HG03469 (cell line): ENCODE data around the gene KATNB1.
"Not testable (repeated sequence)": the region's sequence is repeated elsewhere in the genome, so short reads cannot be mapped to it uniquely, and the experiment has no call there.

Source experiments
- ATAC-seq: cut with Tn5 transposase; IDR thresholded peaks from one replicate; pipeline ENCODE4 v1.9.1; 2021; ENCODE audit warnings: mild to moderate bottlenecking, moderate library complexity, moderate number of reproducible peaks; ENCODE audit not compliant: unreplicated experiment

Gene KATNB1

GRCh38 chr16:57700781-57701551 lies 34.6 kb upstream of the KATNB1 start:
- ATAC-seq: no peak

- ATAC-seq: no peak
Observed at GRCh38 chr16:57701759-57702371, 33.7 kb upstream of the KATNB1 start.

DNA sequence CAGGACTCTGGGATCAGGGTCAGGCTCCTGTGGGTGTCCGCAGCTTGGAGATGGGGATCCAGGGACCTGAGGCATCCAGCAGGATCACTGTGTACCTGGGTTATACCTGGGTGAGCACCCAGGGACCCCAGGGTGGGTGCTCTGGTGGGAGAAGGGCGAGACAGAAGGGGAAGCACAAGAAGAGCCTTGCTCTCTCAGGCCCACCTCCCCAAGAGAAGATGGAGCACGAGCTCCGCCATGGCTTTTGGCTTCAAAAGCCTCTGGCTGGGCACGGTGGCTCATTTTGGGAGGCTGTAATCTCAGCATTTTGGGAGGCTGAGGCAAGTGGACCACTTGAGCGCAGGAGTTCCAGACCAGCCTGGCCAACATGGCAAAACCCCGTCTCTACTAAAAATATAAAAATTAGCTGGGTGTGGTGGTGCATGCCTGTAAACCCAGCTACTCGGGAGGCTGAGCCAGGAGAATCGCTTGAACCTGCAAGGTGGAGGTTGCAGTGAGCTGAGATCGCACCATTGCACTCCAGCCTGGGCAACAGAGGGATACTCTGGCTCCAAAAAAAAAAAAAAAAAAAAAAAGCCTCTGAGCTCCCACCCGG lies 32.1 kb upstream of the KATNB1 start:
- ATAC-seq: no peak

DNA sequence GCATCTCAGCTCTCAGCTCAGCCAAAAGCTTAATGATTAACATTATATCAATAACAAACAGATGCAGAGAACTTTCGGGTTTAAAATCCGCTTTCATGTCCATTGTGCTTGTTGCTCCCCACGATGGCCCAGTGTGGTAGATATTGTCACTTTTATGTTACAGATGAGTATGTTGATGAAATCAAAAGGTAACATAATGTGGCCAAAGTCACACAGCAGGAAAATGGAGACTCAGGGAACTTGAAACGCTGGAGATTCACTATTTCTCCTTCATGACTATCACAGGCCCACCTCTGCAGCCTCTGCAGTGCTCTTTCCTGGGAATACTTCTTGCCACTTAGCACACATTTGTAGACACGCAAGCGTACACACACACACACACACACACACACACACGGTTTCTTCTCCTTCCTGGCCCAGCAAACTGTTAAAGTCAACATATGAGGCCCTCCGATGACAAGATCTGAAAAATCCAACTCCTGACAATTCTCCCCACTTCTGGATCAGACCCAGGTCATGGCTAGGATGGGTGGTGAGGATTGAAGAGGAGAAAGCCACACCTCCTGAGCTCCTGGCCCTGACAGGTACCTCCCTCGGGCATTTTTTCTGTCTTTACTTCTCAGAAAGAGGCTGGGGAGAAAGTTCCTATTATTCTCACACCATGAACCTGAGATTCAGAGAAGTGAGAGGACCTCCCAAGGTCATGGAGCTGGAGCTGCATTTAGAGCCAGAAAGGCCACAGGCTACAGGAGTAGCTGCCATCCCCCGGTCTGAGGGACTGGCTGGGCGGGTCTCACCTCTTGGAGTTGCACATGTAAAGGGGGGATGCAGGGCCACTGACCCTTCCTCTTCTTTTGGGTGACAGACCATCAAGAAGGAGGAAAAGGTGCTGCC lies 31.3 kb upstream of the KATNB1 start:
- no peak for ATAC-seq

GRCh38 chr16:57704905-57705852 lies 30.4 kb upstream of the KATNB1 start:
- no peak for ATAC-seq

DNA sequence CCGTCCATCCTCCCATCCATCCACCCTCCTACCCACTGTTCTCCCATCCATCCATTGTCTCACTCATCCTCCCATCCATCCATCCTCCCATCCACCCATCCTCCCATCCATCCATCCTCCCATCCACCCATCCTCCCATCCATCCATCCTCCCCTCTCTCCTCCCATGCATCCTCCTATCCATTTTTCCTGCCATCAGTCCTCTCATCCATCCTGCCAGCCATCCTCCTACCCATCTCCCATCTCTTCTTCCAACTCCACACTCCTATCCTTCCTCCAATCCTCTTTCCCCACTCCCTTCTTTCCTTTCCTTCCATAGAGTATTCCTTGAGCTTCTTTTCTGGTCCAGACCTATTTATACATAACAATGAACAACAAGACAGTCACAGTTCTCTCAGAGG lies 28.9 kb upstream of the KATNB1 start:
- no peak for ATAC-seq

- no peak for ATAC-seq
Observed at GRCh38 chr16:57707331-57707730, 28.2 kb upstream of the KATNB1 start.

DNA sequence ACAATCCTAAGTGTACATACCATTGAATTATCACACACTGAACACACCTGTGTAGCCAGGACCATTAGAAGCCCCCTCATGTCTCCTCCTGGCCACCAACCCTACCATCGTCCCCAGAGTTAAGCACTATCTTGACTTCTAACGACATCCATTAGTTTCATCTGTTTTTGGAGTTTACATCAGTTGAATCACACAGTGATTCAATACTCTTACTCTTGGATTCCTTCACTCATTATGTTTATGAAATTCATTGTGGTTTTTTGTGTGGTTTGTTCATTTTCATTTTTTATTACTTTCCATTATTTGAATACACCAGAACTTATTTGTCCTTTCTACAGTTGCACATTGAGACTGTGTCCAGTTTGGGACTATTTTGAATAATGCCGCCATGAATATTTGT lies 27.4 kb upstream of the KATNB1 start:
- ATAC-seq: no peak

DNA sequence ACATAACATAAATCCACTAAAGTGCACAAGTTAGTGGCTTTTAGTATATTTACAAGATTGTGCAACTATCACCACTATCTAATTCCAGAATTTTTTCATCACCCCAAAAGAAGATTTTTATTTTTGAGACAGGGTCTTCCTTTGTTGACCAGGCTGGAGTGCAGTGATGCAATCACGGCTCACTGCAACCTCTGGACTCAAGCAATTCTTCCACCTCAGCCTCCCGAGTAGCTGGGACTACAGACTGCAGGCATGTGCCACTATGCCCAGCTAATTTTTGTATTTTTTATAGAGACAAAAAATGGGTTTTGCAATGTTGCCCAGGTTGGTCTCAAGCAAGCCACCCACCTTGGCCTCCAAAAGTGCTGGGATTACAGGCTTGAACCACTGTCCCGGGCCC lies 25.9 kb upstream of the KATNB1 start:
- ATAC-seq: no peak

GRCh38 chr16:57711346-57711745 lies 24.2 kb upstream of the KATNB1 start:
- no peak for ATAC-seq

GRCh38 chr16:57711993-57712392 lies 23.6 kb upstream of the KATNB1 start:
- ATAC-seq: no peak

GRCh38 chr16:57712569-57712968 lies 23.0 kb upstream of the KATNB1 start:
- not testable (repeated sequence) for ATAC-seq

GRCh38 chr16:57713596-57713995 lies 22.0 kb upstream of the KATNB1 start:
- no peak for ATAC-seq

DNA sequence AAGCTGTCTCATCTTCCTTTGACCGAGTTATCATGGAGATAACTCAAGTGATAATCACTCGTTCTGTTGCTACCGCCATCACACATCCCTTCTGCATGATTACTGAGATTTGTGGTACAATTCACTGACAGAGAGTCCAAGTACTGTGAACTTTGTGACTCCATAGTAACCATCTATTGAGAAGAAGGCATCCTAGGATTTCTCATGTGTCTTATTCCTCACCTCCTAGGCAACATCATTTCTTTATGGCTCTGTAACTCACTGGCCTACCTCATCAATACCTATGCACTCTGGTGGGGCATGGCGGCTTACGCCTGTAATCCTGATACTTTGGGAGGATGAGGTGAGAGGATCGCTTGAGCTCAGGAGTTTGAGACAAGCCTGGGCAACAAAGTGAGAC lies 21.5 kb upstream of the KATNB1 start:
- ATAC-seq: no peak

DNA sequence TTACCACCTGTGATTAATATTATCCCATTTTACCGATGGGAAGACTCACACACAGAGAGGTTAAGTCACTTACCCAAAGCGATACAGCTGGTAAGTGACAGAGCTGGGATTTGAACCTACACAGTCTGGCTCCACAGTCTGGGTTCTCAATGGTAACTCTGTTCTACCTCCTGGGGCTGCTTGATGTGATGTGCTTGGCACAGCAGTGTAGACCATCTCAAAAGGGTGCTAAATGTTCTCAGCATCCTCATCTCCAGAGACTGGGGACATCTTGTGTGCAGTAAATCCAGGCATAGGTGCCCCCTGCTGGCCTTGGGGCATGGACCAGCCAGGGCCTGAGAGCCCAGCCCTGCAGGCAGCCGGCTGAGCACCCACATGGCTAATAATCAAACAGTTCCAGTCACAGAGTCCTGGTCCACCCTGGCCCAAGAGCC lies 15.4 kb upstream of the KATNB1 start:
- no peak for ATAC-seq

- no peak for ATAC-seq
Observed at GRCh38 chr16:57721356-57722209, 14.0 kb upstream of the KATNB1 start.

DNA sequence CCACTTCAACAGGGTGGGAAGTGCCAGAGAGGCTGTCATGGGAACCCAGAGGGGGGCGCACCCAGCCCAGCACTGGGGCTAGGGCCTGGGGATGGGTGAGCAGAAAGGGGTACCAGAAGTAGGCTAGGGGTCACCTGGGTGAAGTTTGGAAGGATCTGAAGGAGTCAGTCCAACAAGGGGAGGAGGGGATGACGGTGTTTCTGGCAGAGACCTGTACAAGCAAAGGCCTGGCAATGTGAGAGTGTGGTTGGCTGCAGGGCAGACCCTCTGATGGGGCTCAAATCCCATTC lies 13.4 kb upstream of the KATNB1 start:
- no peak for ATAC-seq

GRCh38 chr16:57722651-57723050 lies 12.9 kb upstream of the KATNB1 start:
- no peak for ATAC-seq

DNA sequence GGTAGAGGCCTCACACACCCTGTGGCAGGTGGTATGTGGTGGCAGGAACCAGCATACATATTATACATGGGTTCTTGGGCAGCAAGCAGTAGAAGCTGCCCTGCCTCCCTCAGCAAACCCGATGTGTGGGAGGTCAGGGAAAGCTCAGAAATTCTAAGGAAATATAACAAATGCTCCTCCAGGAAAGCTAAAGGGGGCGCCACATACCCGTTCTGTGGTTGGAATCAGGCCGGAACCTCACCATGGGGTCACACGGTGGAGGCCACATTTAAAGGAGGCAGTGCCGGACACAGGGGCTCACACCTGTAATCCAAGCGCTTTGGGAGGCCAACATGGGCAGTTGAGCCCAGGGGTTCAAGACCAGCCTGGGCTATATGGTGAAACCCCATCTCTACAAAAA lies 12.4 kb upstream of the KATNB1 start:
- ATAC-seq: no peak
